ENCODE measurements around the gene MDM4. TPM values are rescaled to one million over a fixed set of nuclear protein-coding genes. Genes with fewer than 3 reads are reported as not detected.

The MDM4 gene
- total RNA-seq, 1 experiment from 2014 or later, result 49.6 TPM

GRCh38 chr1:204473400-204473965 lies 42.7 kb upstream of the MDM4 start:
- no peaks in the 10 kb centered on the region for H4K20me1 ChIP-seq (ENCODE audit: control insufficient read depth, insufficient read depth, insufficient read length)
- no peak overlapping the region for H2BK15ac ChIP-seq (ENCODE audit: low read depth, low read length)
- no peak overlapping the region for H3K18ac ChIP-seq (ENCODE audit: insufficient read length, low read depth, low read length)
- no peak overlapping the region for H2AK5ac ChIP-seq (ENCODE audit: insufficient read length, low read length)
- H4K5ac ChIP-seq (ENCODE audit: insufficient read length, low read depth, low read length), result no peak overlapping the region
- no peaks in the 10 kb centered on the region for H3K79me1 ChIP-seq (ENCODE audit: insufficient read depth, low read depth, low read length, poor library complexity, severe bottlenecking)
- Mint-ChIP-seq H3K27ac (no peak overlapping the region), H3K4me3 (no peak overlapping the region), H3K9me3 (no peaks in the 10 kb centered on the region), H3K27me3 (ENCODE audit: low read depth) (no peaks in the 10 kb centered on the region), H3K36me3 (ENCODE audit: insufficient read depth in 1 of 3, low read depth in 3 of 3) (peaks cover 6 to 12% (median 9%) of the 10 kb centered on the region in 3 experiments; a peak in 5 of 7 replicates), H3K4me1 (peaks cover 28 to 33% of the 10 kb centered on the region in 2 experiments)
- no CpG with 5 or more reads among the region's 1 CpG for WGBS (ENCODE audit: extremely low coverage, insufficient read length, low lambda C conversion rate)
- H3K4me1 ChIP-seq (ENCODE audit: insufficient read depth, low read length), result peaks cover 2% of the 10 kb centered on the region; the same call in 1 of the 2 replicates
- no peak overlapping the region for H3K27ac ChIP-seq (ENCODE audit: insufficient read length, low read depth, low read length)
- no peak overlapping the region for H2BK12ac ChIP-seq (ENCODE audit: insufficient read length, low read depth, low read length)
- H2AFZ ChIP-seq (ENCODE audit: low read length), result no peak overlapping the region
- no peak overlapping the region for H3K56ac ChIP-seq (ENCODE audit: insufficient read length, low read depth, low read length)
- no peak overlapping the region for H2BK20ac ChIP-seq (ENCODE audit: low read depth, low read length, poor library complexity, severe bottlenecking)
- H4K91ac ChIP-seq (ENCODE audit: insufficient read length, low read depth, low read length), result no peak overlapping the region
- H2BK120ac ChIP-seq (ENCODE audit: low read depth, low read length, poor library complexity, severe bottlenecking), result no peak overlapping the region
- no peak overlapping the region for H3T11ph ChIP-seq (ENCODE audit: low read length)
- no peaks in the 10 kb centered on the region for H3K23me2 ChIP-seq (ENCODE audit: insufficient read length, low read depth, low read length, poor library complexity, severe bottlenecking)
- H3K4me2 ChIP-seq (ENCODE audit: insufficient read depth, insufficient read length, low read length), result no peak overlapping the region
- H3K14ac ChIP-seq (ENCODE audit: insufficient read depth, low read length), result no peak overlapping the region
- H3K27me3 ChIP-seq (ENCODE audit: insufficient read depth, low read length), result no peaks in the 10 kb centered on the region
- H3K9ac ChIP-seq (ENCODE audit: extremely low read depth, insufficient read length, low read length), result no peak overlapping the region
- no peak overlapping the region for H4K8ac ChIP-seq (replicated peaks; ENCODE audit: insufficient read length, low read depth, low read length)
- H3K9me3 ChIP-seq (ENCODE audit: control insufficient read depth, low read depth, low read length), result no peaks in the 10 kb centered on the region
- no peak overlapping the region for H3K4ac ChIP-seq (ENCODE audit: low read depth, low read length)
- H3K23ac ChIP-seq (ENCODE audit: insufficient read length, low read depth, low read length), result no peak overlapping the region
- no peak overlapping the region for H2BK5ac ChIP-seq (ENCODE audit: insufficient read length, low read length)
- DNase-seq, result no peak
- TF ChIP-seq CTCF (conservative IDR thresholded peaks at IDR 0.05), result no peak
- no peaks in the 10 kb centered on the region for H3K79me2 ChIP-seq (ENCODE audit: insufficient read depth, low read length)

All from H9 (cell line).